Adipocyte (in vitro differentiated cells): Measurements from ENCODE around the gene SGK1.
"Not testable (repeated sequence)": the region's sequence is repeated elsewhere in the genome, so short reads cannot be mapped to it uniquely, and the experiment has no call there.

Source experiments
- DNase-seq: peaks from one replicate; pipeline ENCODE4 v3.0.0-alpha.2; 2015; ENCODE audit warnings: low read depth
- H3K27me3 ChIP-seq: replicated peaks from 2 replicates; pipeline ENCODE4 v1.7.0; 2013; ENCODE audit warnings: mild to moderate bottlenecking, low read length, moderate library complexity; ENCODE audit not compliant: control insufficient read depth, insufficient read depth
- H3K36me3 ChIP-seq: 2 replicates; pipeline ENCODE4 v1.7.0; 2013; ENCODE audit warnings: low read length, mild to moderate bottlenecking, moderate library complexity; ENCODE audit not compliant: control insufficient read depth, insufficient read depth, severe bottlenecking
- H3K4me1 ChIP-seq: 2 replicates; pipeline ENCODE4 v1.7.0; 2013; ENCODE audit warnings: mild to moderate bottlenecking, low read length, moderate library complexity; ENCODE audit not compliant: control insufficient read depth, insufficient read depth
- H3K4me3 ChIP-seq: 2 replicates; pipeline ENCODE4 v1.7.0; 2013; ENCODE audit warnings: mild to moderate bottlenecking, low read length, moderate library complexity
- H3K9ac ChIP-seq: 2 replicates; pipeline ENCODE4 v1.7.0; 2013; ENCODE audit warnings: mild to moderate bottlenecking, low read length, moderate library complexity
- H3K9me3 ChIP-seq: 2 replicates; pipeline ENCODE4 v1.7.0; 2013; ENCODE audit warnings: mild to moderate bottlenecking, low read length, moderate library complexity; ENCODE audit not compliant: control insufficient read depth

Gene SGK1

DNA sequence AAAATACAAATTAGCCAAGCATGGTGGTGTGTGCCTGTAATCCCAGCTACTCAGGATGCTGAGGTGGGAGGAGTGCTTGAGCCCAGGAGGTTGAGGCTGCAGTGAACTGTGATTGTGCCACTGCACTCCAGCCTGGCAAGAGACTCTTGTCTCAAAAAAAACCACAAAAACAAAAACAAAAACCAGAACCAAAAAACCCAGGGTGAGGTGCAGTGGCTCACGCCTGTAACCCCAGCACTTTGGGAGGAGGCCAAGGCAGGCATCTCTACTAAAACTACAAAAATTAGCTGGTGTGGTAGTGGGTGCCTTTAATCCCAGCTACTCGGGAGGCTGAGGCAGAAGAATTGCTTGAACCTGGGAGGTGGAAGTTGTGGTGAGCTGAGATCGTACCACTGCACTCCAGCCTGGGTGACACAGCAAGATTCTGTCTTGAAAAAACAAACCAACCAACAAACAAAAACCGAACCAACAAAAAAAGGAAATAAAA is 41.0 kb downstream of the SGK1 start:
- H3K27me3 ChIP-seq, DNase-seq, H3K9me3 ChIP-seq, H3K4me3 ChIP-seq, H3K9ac ChIP-seq, H3K36me3 ChIP-seq, H3K4me1 ChIP-seq: not testable (repeated sequence)

DNA sequence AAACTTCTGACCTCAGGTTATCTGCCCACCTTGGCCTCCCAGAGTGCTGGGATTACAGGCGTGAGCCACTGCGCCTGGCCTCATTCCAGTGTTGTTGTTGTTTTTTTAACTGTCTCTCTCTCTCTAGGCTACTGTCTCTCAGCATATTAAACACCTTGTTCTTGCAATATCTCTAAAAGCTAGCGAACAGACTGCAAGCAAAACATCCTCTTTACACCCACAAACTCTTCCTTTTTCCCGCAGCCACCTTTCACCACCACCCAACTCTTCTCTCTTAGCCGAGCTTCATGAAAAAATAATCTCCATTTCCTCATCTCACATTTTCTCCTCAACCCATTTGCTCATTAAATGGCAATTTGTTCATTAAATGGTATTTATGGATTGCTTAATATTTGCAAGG is 45.5 kb downstream of the SGK1 start:
- Histone ChIP-seq H3K36me3 (no peaks in the 10 kb centered on the region), H3K27me3 (no peaks in the 10 kb centered on the region), H3K4me1 (no peaks in the 10 kb centered on the region), H3K4me3 (no peak overlapping the region), H3K9me3 (no peaks in the 10 kb centered on the region), H3K9ac (no peak overlapping the region)
- DNase-seq: no peak

DNA sequence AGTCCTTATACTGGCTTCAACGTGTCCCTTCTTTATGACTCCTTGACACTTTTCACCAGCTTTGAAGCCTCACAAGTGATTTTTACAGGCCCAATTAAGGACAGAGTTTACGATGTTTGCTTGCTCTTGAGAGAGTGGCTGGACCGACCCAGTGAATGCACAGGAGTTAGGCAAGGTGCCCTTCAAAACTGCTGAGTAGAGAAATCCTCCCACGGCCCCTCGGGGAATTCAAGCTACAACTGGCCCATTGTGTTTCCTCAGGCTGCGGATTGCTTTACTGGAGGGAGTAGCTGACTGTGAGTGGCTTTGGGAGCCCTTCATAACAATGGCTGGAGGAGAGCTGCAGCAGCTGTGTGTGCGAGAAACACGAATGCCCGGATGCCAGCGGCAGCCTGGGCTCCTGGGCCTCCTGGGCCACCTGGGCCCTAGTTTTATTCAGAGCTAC is 50.0 kb downstream of the SGK1 start:
- no peaks in the 10 kb centered on the region for H3K9me3 ChIP-seq
- no peak for DNase-seq

GRCh38 chr6:134266776-134267175 is 51.1 kb downstream of the SGK1 start:
- no peaks in the 10 kb centered on the region for H3K4me1 ChIP-seq
- no peaks in the 10 kb centered on the region for H3K9me3 ChIP-seq
- no peak overlapping the region for H3K9ac ChIP-seq
- no peak overlapping the region for H3K4me3 ChIP-seq
- H3K27me3 ChIP-seq: no peaks in the 10 kb centered on the region
- no peaks in the 10 kb centered on the region for H3K36me3 ChIP-seq
- no peak for DNase-seq

More for the DNA sequence above, 50.0 kb downstream of the SGK1 start:
- Histone ChIP-seq H3K4me1 (no peaks in the 10 kb centered on the region), H3K9ac (no peak overlapping the region), H3K27me3 (no peaks in the 10 kb centered on the region), H3K4me3 (no peak overlapping the region), H3K36me3 (no peaks in the 10 kb centered on the region)

DNA sequence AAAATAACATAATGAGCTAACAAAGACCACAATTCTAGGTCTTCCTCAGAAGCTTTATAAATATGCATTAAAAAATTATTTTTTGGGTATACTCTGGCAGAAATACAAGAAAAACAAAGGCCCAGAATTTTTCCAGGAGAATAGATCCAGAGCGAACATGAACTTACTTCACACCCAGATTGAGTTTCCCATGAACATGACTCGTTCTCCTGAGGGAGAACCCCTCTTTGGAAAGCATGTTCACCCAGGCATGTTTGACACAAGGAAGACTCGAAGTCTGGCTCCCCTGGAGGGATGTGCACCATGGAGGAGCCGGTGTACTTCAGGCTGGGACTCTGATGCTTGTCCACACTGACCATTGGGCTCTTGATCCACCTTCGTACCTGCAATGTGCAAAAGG is 56.1 kb downstream of the SGK1 start:
- H3K4me1 ChIP-seq: no peaks in the 10 kb centered on the region
- no peaks in the 10 kb centered on the region for H3K36me3 ChIP-seq
- no peak for DNase-seq
- no peak overlapping the region for H3K4me3 ChIP-seq
- no peak overlapping the region for H3K9ac ChIP-seq
- H3K9me3 ChIP-seq: no peaks in the 10 kb centered on the region
- no peaks in the 10 kb centered on the region for H3K27me3 ChIP-seq

DNA sequence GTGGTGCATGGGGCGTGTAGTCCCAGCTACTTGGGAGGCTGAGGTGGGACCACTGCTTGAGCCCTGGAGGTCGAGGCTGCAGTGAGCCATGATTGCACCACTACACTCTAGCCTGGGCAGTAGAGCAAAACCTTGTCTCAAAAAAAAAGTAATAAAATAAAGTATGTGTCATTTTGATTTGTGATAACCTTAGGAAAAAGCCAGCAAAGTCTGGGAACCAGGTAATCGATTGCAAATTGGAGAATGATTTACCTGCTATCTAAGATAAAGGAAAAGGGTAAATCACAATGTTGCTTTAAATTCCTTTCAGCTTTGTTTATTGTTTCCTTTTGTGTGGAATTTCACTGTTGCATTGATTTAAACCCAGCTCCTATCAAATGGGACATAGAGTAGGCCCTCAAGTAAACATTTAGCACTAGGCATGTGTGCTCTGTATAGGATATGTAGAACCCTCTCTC is 59.0 kb downstream of the SGK1 start:
- no peak overlapping the region for H3K4me3 ChIP-seq
- H3K9ac ChIP-seq: no peak overlapping the region
- H3K36me3 ChIP-seq: no peaks in the 10 kb centered on the region
- peaks cover 5% of the 10 kb centered on the region for H3K4me1 ChIP-seq
- DNase-seq: no peak
- no peaks in the 10 kb centered on the region for H3K27me3 ChIP-seq
- no peaks in the 10 kb centered on the region for H3K9me3 ChIP-seq

DNA sequence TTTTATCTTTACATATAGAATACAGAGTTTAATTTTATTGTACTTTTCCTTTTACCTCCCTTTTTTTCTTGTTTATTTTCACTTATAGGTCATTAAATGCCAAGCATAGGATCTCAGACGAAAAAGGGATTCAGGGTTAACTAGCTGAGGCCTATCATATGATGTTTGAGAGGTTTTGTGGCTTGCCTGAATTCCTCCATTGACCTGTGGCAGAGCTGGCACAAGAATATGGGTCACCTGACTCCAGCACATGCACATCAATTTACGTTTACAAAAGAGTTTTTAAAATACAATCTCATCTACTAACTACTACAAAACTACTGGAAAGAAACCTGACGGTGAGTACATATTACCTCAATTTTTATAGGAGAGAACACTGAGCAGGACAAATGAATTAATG is 60.4 kb downstream of the SGK1 start:
- H3K4me3 ChIP-seq: no peak overlapping the region
- H3K27me3 ChIP-seq: no peaks in the 10 kb centered on the region
- H3K36me3 ChIP-seq: no peaks in the 10 kb centered on the region
- peaks cover 10% of the 10 kb centered on the region for H3K4me1 ChIP-seq
- no peaks in the 10 kb centered on the region for H3K9me3 ChIP-seq
- no peak overlapping the region for H3K9ac ChIP-seq
- no peak for DNase-seq

DNA sequence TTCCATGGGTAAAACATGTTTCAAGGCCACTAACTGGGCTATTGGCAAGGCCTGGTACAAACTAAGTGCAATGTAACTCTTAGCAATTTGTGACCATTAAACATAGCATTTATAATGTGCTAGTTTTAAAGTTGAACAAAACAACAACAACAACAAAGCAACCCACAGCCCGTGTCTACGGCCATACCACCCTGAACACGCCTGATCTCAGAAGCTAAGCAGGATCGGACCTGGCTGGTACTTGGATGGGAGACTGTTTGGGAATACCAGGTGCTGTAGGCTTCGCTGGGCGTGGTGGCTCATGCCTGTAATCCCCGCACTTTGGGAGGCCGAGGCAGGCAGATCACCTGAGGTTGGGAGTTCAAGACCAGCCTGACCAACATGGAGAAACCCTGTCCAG is 61.0 kb downstream of the SGK1 start:
- no peaks in the 10 kb centered on the region for H3K9me3 ChIP-seq
- no peaks in the 10 kb centered on the region for H3K36me3 ChIP-seq
- no peak for DNase-seq
- no peak overlapping the region for H3K9ac ChIP-seq
- H3K4me3 ChIP-seq: no peak overlapping the region
- H3K27me3 ChIP-seq: no peaks in the 10 kb centered on the region
- H3K4me1 ChIP-seq: peaks cover 10% of the 10 kb centered on the region

- peaks cover 10% of the 10 kb centered on the region for H3K4me1 ChIP-seq
- H3K4me3 ChIP-seq, H3K9ac ChIP-seq, H3K36me3 ChIP-seq, DNase-seq, H3K9me3 ChIP-seq, H3K27me3 ChIP-seq: not testable (repeated sequence)
Measured at GRCh38 chr6:134255280-134255679, 62.6 kb downstream of the SGK1 start.

- no peaks in the 10 kb centered on the region for H3K27me3 ChIP-seq
- H3K9ac ChIP-seq: no peak overlapping the region
- no peak overlapping the region for H3K4me3 ChIP-seq
- H3K4me1 ChIP-seq: peaks cover 10% of the 10 kb centered on the region
- no peaks in the 10 kb centered on the region for H3K9me3 ChIP-seq
- H3K36me3 ChIP-seq: no peaks in the 10 kb centered on the region
- DNase-seq: no peak
Measured at GRCh38 chr6:134254118-134254517, 63.8 kb downstream of the SGK1 start.

- Histone ChIP-seq H3K4me1 (peaks cover 10% of the 10 kb centered on the region), H3K36me3 (no peaks in the 10 kb centered on the region), H3K9ac (peak overlapping the region; percentile 48), H3K4me3 (no peak overlapping the region), H3K9me3 (no peaks in the 10 kb centered on the region), H3K27me3 (no peaks in the 10 kb centered on the region)
- DNase-seq: peak; percentile 93
Measured at GRCh38 chr6:134253681-134254080, 64.2 kb downstream of the SGK1 start.

GRCh38 chr6:134251320-134251719 is 66.6 kb downstream of the SGK1 start:
- no peak for DNase-seq
- Histone ChIP-seq H3K9ac (no peak overlapping the region), H3K27me3 (no peaks in the 10 kb centered on the region), H3K9me3 (no peaks in the 10 kb centered on the region), H3K4me3 (no peak overlapping the region), H3K36me3 (no peaks in the 10 kb centered on the region), H3K4me1 (peaks cover 10% of the 10 kb centered on the region)
